SK-N-SH treated with all-trans-retinoic acid at 6 μM for 48 hours (cell line): ENCODE data around the gene VPS50.

Source experiments
- ATAC-seq: fragments of 200-7000 bp; cut with Tn5 transposase; 3 replicates; pipeline ENCODE4 v1.9.1; 2020; ENCODE audit warnings: mild to moderate bottlenecking, moderate library complexity
- ARNTL ChIP-seq: fragments of 450-650 bp; formaldehyde crosslinking; IDR thresholded peaks from 2 replicates; pipeline ENCODE4 v1.5.0; 2020; ENCODE audit warnings: low read depth, mild to moderate bottlenecking, moderate library complexity, borderline replicate concordance
- BACH2 ChIP-seq: fragments of 250-450 bp; sonication (Bioruptor Pico); IDR thresholded peaks from 2 replicates; pipeline ENCODE4 v1.9.0; 2021; ENCODE audit warnings: mild to moderate bottlenecking, borderline replicate concordance
- ESRRG ChIP-seq: fragments of 250-450 bp; sonication (Bioruptor Pico); IDR thresholded peaks from 2 replicates; pipeline ENCODE4 v1.6.1; 2021; ENCODE audit warnings: mild to moderate bottlenecking
- GLIS3 ChIP-seq: fragments of 250-450 bp; sonication (Bioruptor Pico); IDR thresholded peaks from 2 replicates; pipeline ENCODE4 v1.5.0; 2020; ENCODE audit warnings: mild to moderate bottlenecking, moderate library complexity
- ISL1 ChIP-seq: fragments of 250-450 bp; sonication (Bioruptor Pico); IDR thresholded peaks from 2 replicates; pipeline ENCODE4 v2.1.2; 2022; ENCODE audit warnings: mild to moderate bottlenecking, moderate library complexity
- PPARA ChIP-seq: fragments of 250-450 bp; sonication (Bioruptor Pico); IDR thresholded peaks from 2 replicates; pipeline ENCODE4 v1.5.0; 2020; ENCODE audit warnings: mild to moderate bottlenecking, borderline replicate concordance
- RARB ChIP-seq: fragments of 250-450 bp; sonication (Bioruptor Pico); IDR thresholded peaks from 2 replicates; pipeline ENCODE4 v1.8.0; 2021; ENCODE audit warnings: mild to moderate bottlenecking, moderate library complexity
- SNAI2 ChIP-seq: fragments of 250-450 bp; sonication (Bioruptor Pico); IDR thresholded peaks from 2 replicates; pipeline ENCODE4 v1.5.0; 2020; ENCODE audit warnings: mild to moderate bottlenecking, moderate library complexity
- TCF4 ChIP-seq: fragments of 250-450 bp; sonication (Bioruptor Pico); IDR thresholded peaks from 2 replicates; pipeline ENCODE4 v1.8.0; 2021; ENCODE audit warnings: mild to moderate bottlenecking, moderate library complexity, borderline replicate concordance
- TOX ChIP-seq: fragments of 250-450 bp; sonication (Bioruptor Pico); IDR thresholded peaks from 2 replicates; pipeline ENCODE4 v1.8.0; 2021; ENCODE audit warnings: mild to moderate bottlenecking, moderate library complexity, borderline replicate concordance
- ZC3H10 ChIP-seq: fragments of 250-450 bp; sonication (Bioruptor Pico); IDR thresholded peaks from 2 replicates; pipeline ENCODE4 v1.5.1; 2021; ENCODE audit warnings: mild to moderate bottlenecking, moderate library complexity
- ZFP3 ChIP-seq: fragments of 250-450 bp; sonication (Bioruptor Pico); IDR thresholded peaks from 2 replicates; pipeline ENCODE4 v1.5.0; 2020; ENCODE audit warnings: mild to moderate bottlenecking, moderate library complexity
- ZNF565 ChIP-seq: fragments of 450-650 bp; formaldehyde crosslinking; conservative IDR thresholded peaks from 2 replicates; pipeline ENCODE4 v1.5.0; 2020; ENCODE audit warnings: low read depth, mild to moderate bottlenecking, moderate library complexity
- ZNF70 ChIP-seq: fragments of 450-650 bp; formaldehyde crosslinking; IDR thresholded peaks from 2 replicates; pipeline ENCODE4 v1.5.0; 2020; ENCODE audit warnings: mild to moderate bottlenecking, moderate library complexity
- ZNF8 ChIP-seq: fragments of 450-650 bp; formaldehyde crosslinking; IDR thresholded peaks from 2 replicates; pipeline ENCODE4 v1.5.0; 2020; ENCODE audit warnings: mild to moderate bottlenecking, moderate library complexity
- TF ChIP-seq, protein P1 (sequence below): fragments of 250-450 bp; sonication (Bioruptor Pico); IDR thresholded peaks from 2 replicates; pipeline ENCODE4 v1.8.0; 2021; ENCODE audit warnings: low read depth, mild to moderate bottlenecking, moderate library complexity, borderline replicate concordance
- TF ChIP-seq, protein P2 (sequence below): fragments of 250-450 bp; sonication (Bioruptor Pico); IDR thresholded peaks from 2 replicates; pipeline ENCODE4 v1.5.1; 2021; ENCODE audit warnings: mild to moderate bottlenecking, moderate library complexity
- TF ChIP-seq, protein P3 (sequence below): fragments of 250-450 bp; sonication (Bioruptor Pico); IDR thresholded peaks from 2 replicates; pipeline ENCODE4 v1.8.0; 2020; ENCODE audit warnings: mild to moderate bottlenecking, moderate library complexity, borderline replicate concordance
- TF ChIP-seq, protein P4 (sequence below): fragments of 250-450 bp; sonication (Bioruptor Pico); IDR thresholded peaks from 2 replicates; pipeline ENCODE4 v1.5.1; 2020; ENCODE audit warnings: low read depth, mild to moderate bottlenecking, moderate library complexity

The VPS50 gene

DNA sequence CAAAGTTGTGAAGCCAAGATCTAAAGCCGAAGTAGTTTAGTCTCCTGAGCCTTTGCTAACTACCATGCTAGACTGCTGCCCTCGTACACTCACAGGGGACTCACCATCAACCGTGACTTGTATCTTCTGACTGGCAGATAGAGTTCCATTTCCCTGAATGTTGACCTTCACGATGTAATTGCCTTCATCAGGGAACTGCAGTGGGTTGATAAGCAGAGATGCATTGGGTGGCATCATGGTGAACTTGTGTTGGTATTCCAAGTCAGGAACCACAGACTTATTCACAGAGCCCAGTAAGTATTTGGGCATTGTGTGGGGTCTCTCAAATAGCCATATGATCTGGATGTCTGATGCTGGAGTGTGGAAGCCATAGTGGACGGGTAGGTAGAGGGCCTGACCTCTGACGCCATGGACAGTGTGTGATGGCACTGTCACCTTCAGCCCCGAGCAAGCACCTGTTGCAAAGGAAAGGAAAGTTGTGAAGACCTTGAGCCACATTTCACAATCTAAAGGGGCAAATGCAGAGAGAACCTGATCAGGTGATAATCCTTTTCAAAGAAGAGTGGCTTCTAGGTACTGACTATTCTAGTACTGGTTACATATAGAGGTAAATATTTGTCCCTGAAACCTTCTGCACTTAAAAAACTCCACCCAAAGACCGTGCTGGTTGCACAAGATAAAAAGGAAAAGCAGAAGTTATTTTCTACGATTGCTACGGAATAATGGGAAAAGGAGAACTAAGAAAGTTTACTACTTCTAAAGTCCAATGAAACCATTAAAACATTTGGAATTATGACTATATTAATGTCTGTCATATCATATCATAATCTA is 13.0 kb upstream of the VPS50 start:
- no peak for TF ChIP-seq ARNTL
- no peak for TF ChIP-seq ZNF70 (CRISPR knock-in tag)
- TF ChIP-seq ZC3H10 (CRISPR knock-in tag): no peak
- TF ChIP-seq, protein P1, sequence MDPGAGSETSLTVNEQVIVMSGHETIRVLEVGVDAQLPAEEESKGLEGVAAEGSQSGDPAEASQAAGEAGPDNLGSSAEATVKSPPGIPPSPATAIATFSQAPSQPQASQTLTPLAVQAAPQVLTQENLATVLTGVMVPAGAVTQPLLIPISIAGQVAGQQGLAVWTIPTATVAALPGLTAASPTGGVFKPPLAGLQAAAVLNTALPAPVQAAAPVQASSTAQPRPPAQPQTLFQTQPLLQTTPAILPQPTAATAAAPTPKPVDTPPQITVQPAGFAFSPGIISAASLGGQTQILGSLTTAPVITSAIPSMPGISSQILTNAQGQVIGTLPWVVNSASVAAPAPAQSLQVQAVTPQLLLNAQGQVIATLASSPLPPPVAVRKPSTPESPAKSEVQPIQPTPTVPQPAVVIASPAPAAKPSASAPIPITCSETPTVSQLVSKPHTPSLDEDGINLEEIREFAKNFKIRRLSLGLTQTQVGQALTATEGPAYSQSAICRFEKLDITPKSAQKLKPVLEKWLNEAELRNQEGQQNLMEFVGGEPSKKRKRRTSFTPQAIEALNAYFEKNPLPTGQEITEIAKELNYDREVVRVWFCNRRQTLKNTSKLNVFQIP (CRISPR knock-in tag): no peak
- TF ChIP-seq TCF4 (CRISPR knock-in tag): no peak
- no peak for TF ChIP-seq ESRRG (CRISPR knock-in tag)
- no peak for TF ChIP-seq RARB (CRISPR knock-in tag)
- TF ChIP-seq PPARA (CRISPR knock-in tag): no peak
- TF ChIP-seq ISL1: no peak
- TF ChIP-seq GLIS3 (CRISPR knock-in tag): no peak
- TF ChIP-seq BACH2 (CRISPR knock-in tag): no peak
- no peak for TF ChIP-seq SNAI2 (CRISPR knock-in tag)
- ATAC-seq: no peak

DNA sequence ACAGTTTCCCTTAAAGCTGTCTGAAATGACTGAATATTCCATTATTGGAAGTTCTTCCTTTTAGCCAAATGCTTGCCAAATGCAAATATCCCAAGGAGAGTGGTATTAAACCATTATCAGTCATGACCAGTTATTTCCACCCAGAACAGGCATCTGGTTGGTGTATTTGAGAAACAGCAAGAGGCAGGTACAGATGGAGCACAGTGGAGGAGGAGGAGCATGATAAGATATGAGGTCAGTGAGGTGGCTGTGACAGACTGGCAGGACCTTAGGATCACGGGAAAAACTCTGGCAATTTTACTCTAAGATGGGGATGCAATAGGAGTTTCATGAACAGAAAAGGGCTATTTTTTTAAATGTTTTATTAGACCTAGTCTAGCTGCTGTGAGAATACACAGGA is 12.3 kb upstream of the VPS50 start:
- TF ChIP-seq BACH2 (CRISPR knock-in tag): no peak
- TF ChIP-seq, protein P2, sequence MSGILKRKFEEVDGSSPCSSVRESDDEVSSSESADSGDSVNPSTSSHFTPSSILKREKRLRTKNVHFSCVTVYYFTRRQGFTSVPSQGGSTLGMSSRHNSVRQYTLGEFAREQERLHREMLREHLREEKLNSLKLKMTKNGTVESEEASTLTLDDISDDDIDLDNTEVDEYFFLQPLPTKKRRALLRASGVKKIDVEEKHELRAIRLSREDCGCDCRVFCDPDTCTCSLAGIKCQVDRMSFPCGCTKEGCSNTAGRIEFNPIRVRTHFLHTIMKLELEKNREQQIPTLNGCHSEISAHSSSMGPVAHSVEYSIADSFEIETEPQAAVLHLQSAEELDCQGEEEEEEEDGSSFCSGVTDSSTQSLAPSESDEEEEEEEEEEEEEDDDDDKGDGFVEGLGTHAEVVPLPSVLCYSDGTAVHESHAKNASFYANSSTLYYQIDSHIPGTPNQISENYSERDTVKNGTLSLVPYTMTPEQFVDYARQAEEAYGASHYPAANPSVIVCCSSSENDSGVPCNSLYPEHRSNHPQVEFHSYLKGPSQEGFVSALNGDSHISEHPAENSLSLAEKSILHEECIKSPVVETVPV (CRISPR knock-in tag): no peak
- TF ChIP-seq, protein P3, sequence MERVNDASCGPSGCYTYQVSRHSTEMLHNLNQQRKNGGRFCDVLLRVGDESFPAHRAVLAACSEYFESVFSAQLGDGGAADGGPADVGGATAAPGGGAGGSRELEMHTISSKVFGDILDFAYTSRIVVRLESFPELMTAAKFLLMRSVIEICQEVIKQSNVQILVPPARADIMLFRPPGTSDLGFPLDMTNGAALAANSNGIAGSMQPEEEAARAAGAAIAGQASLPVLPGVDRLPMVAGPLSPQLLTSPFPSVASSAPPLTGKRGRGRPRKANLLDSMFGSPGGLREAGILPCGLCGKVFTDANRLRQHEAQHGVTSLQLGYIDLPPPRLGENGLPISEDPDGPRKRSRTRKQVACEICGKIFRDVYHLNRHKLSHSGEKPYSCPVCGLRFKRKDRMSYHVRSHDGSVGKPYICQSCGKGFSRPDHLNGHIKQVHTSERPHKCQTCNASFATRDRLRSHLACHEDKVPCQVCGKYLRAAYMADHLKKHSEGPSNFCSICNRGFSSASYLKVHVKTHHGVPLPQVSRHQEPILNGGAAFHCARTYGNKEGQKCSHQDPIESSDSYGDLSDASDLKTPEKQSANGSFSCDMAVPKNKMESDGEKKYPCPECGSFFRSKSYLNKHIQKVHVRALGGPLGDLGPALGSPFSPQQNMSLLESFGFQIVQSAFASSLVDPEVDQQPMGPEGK (CRISPR knock-in tag): no peak
- TF ChIP-seq, all 23 proteins: peak for 0
- ATAC-seq: no peak

DNA sequence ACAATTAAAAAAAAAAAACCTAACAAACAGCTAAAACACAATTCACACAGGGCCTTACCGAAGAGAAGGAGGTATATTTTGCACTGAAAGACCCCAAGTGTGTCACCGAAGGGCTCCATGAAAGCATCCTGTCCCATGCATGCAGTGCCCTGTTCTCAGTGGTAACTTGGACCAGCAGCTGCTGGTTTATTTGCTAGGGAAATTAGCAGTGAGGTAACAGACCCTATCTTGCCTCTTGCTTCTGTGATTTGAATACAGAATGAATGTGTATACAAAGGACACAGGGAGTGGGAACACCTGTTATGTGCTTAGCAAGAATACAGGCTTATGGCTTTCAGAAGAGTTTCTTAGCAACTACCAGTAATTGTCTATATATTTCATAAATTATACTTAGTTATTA is 5.9 kb upstream of the VPS50 start, which contains the start of gene HEPACAM2:
Gene HEPACAM2, minus strand, starts transcription at position 160 of the 400 bp plus-strand sequence.
- no peak for TF ChIP-seq TOX
- no peak for TF ChIP-seq ARNTL
- TF ChIP-seq ZFP3 (CRISPR knock-in tag): no peak
- TF ChIP-seq, protein P3 (CRISPR knock-in tag): no peak
- TF ChIP-seq ZNF565 (CRISPR knock-in tag): no peak
- TF ChIP-seq GLIS3 (CRISPR knock-in tag): no peak
- no peak for TF ChIP-seq ZNF8 (CRISPR knock-in tag)
- TF ChIP-seq, protein P4, sequence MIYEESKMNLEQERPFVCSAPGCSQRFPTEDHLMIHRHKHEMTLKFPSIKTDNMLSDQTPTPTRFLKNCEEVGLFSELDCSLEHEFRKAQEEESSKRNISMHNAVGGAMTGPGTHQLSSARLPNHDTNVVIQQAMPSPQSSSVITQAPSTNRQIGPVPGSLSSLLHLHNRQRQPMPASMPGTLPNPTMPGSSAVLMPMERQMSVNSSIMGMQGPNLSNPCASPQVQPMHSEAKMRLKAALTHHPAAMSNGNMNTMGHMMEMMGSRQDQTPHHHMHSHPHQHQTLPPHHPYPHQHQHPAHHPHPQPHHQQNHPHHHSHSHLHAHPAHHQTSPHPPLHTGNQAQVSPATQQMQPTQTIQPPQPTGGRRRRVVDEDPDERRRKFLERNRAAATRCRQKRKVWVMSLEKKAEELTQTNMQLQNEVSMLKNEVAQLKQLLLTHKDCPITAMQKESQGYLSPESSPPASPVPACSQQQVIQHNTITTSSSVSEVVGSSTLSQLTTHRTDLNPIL (CRISPR knock-in tag): no peak
- TF ChIP-seq ZNF70 (CRISPR knock-in tag): no peak
- TF ChIP-seq, protein P1 (CRISPR knock-in tag): no peak
- no peak for TF ChIP-seq ISL1
- no peak for TF ChIP-seq SNAI2 (CRISPR knock-in tag)
- no peak for TF ChIP-seq TCF4 (CRISPR knock-in tag)
- TF ChIP-seq ZC3H10 (CRISPR knock-in tag): no peak
- no peak for ATAC-seq
